Glutamatergic neuron (in vitro differentiated cells): ENCODE data around the gene CHEK2. TPM values are rescaled to one million over a fixed set of nuclear protein-coding genes. Genes with fewer than 3 reads are reported as not detected.
"Not testable (repeated sequence)": the region's sequence is repeated elsewhere in the genome, so short reads cannot be mapped to it uniquely, and the experiment has no call there.

Source experiments
- DNase-seq: peaks from one replicate; pipeline ENCODE4 v3.0.0; 2022
- H3K27ac Mint-ChIP-seq: one replicate; pipeline ENCODE4 v1.8.0; 2020; ENCODE audit warnings: mild to moderate bottlenecking, mixed read lengths, inconsistent platforms; ENCODE audit not compliant: unreplicated experiment
- H3K27me3 Mint-ChIP-seq: one replicate; pipeline ENCODE4 v1.8.0; 2020; ENCODE audit warnings: mild to moderate bottlenecking, moderate library complexity, mixed read lengths, inconsistent platforms; ENCODE audit not compliant: unreplicated experiment
- H3K36me3 Mint-ChIP-seq: one replicate; pipeline ENCODE4 v1.8.0; 2020; ENCODE audit warnings: mild to moderate bottlenecking, mixed read lengths, inconsistent platforms; ENCODE audit not compliant: unreplicated experiment
- H3K4me1 Mint-ChIP-seq: one replicate; pipeline ENCODE4 v1.8.0; 2020; ENCODE audit warnings: mild to moderate bottlenecking, low read depth, mixed read lengths, inconsistent platforms; ENCODE audit not compliant: unreplicated experiment
- H3K4me3 Mint-ChIP-seq: one replicate; pipeline ENCODE4 v1.8.0; 2020; ENCODE audit warnings: mild to moderate bottlenecking, mixed read lengths, inconsistent platforms; ENCODE audit not compliant: unreplicated experiment
- H3K9me3 Mint-ChIP-seq: one replicate; pipeline ENCODE4 v1.8.0; 2020; ENCODE audit warnings: mild to moderate bottlenecking, moderate library complexity, mixed read lengths, inconsistent platforms; ENCODE audit not compliant: unreplicated experiment
- CTCF ChIP-seq: fragments of 200-600 bp; sonication (generic); IDR thresholded peaks from one replicate; pipeline ENCODE4 v1.5.0; 2021; ENCODE audit not compliant: partially characterized antibody, unreplicated experiment
- total RNA-seq: library from RNA; stranded (reverse); fragmentation: NEBNext Ultra II Directional; extraction: Animal tissue kit (Norgen Biotek cat#: 25700); gene quantifications from one replicate; pipeline ENCODE4 v1.2.1, GENCODE V29; 2021; ENCODE audit not compliant: unreplicated experiment

The CHEK2 gene
- total RNA-seq, 1 donor from 2014 or later: 7.4 TPM

GRCh38 chr22:28771195-28771791 is 29.7 kb upstream of the CHEK2 start:
- H3K36me3 Mint-ChIP-seq: no peaks in the 10 kb centered on the region
- H3K4me3 Mint-ChIP-seq: no peak overlapping the region
- H3K27ac Mint-ChIP-seq: no peak overlapping the region
- TF ChIP-seq CTCF: no peak
- peaks cover 2% of the 10 kb centered on the region for H3K9me3 Mint-ChIP-seq
- peaks cover 4% of the 10 kb centered on the region for H3K27me3 Mint-ChIP-seq
- DNase-seq: no peak
- H3K4me1 Mint-ChIP-seq: peaks cover 5% of the 10 kb centered on the region

GRCh38 chr22:28769394-28770085 is 27.9 kb upstream of the CHEK2 start:
- no peak for TF ChIP-seq CTCF
- H3K9me3 Mint-ChIP-seq: peaks cover 2% of the 10 kb centered on the region
- no peak for DNase-seq
- no peak overlapping the region for H3K4me3 Mint-ChIP-seq
- H3K4me1 Mint-ChIP-seq: peaks cover 5% of the 10 kb centered on the region
- no peak overlapping the region for H3K27ac Mint-ChIP-seq
- H3K27me3 Mint-ChIP-seq: peaks cover 5% of the 10 kb centered on the region
- no peaks in the 10 kb centered on the region for H3K36me3 Mint-ChIP-seq

- TF ChIP-seq CTCF: no peak
- Mint-ChIP-seq H3K36me3 (no peaks in the 10 kb centered on the region), H3K4me1 (peaks cover 5% of the 10 kb centered on the region), H3K27ac (no peak overlapping the region), H3K27me3 (peaks cover 5% of the 10 kb centered on the region), H3K4me3 (no peak overlapping the region), H3K9me3 (peaks cover 2% of the 10 kb centered on the region)
- DNase-seq: no peak
These were observed 27.2 kb upstream of the CHEK2 start for GRCh38 chr22:28768701-28769393.

- Mint-ChIP-seq H3K4me1 (no peaks in the 10 kb centered on the region), H3K27ac (no peak overlapping the region), H3K9me3 (peaks cover 2% of the 10 kb centered on the region), H3K36me3 (no peaks in the 10 kb centered on the region), H3K27me3 (peaks cover 3% of the 10 kb centered on the region), H3K4me3 (no peak overlapping the region)
- no peak for DNase-seq
- no peak for TF ChIP-seq CTCF
These were observed 25.0 kb upstream of the CHEK2 start for GRCh38 chr22:28766628-28767027.

GRCh38 chr22:28762000-28762399 is 20.4 kb upstream of the CHEK2 start:
- H3K27me3 Mint-ChIP-seq, H3K4me1 Mint-ChIP-seq, H3K27ac Mint-ChIP-seq, H3K4me3 Mint-ChIP-seq, H3K9me3 Mint-ChIP-seq, DNase-seq, H3K36me3 Mint-ChIP-seq: not testable (repeated sequence)
